Measurements from ENCODE around the gene GRK1. TPM values are rescaled to one million over a fixed set of nuclear protein-coding genes. Genes with fewer than 3 reads are reported as not detected.

Gene GRK1
- total and polyA plus RNA-seq, 2 of the 8 experiments (the other 6 are each of a cell fraction or from before 2014, with no cell fraction given): 0.12 TPM; not detected in 1

DNA sequence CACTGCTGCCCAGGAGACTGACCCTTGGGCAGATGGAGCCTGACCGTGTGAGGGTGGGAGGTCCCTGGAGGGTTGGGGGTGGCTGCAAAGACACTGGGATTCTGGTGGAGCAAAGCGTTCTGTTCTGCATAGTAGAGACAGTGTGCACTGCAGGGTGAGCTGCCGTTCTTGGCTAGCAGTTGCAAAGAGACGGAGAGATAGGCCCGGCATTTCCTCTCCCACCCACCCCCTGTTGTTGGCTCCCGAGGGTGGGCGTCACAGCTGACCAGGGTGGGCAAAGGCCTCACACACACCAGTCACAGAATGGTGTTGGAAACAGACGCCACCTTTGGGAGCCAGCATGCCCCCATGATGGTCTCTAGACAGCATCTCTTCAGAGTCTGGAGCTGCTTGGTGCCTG lies 103.4 kb downstream of the GRK1 start:
- no peak overlapping the region for H2BK12ac ChIP-seq (ENCODE audit: low read depth, low read length)
- no peak overlapping the region for H2BK20ac ChIP-seq (ENCODE audit: low read length)
- H3K9ac ChIP-seq (replicated peaks in 1 of 4; ENCODE audit: extremely low read depth in 1 of 4, low read depth in 3 of 4, low read length in 3 of 4): no peak overlapping the region
- H3K4me1 ChIP-seq (replicated peaks in 1 of 4; ENCODE audit: control insufficient read depth in 3 of 4, insufficient read depth in 4 of 4, low read length in 3 of 4): peaks cover 0 to 3% (median 2%) of the 10 kb centered on the region in 4 experiments; a peak in 3 of 7 replicates
- peaks cover 6% of the 10 kb centered on the region for H3K79me1 ChIP-seq (ENCODE audit: low read depth, low read length)
- no peak overlapping the region for H3K27ac ChIP-seq (ENCODE audit: low read depth, low read length)
- H3K4me3 ChIP-seq (ENCODE audit: extremely low read depth in 1 of 4, insufficient read depth in 2 of 4, low read depth in 3 of 4, low read length in 4 of 4): no peak overlapping the region
- H3K4ac ChIP-seq (replicated peaks; ENCODE audit: insufficient read length, low read depth, low read length): no peak overlapping the region
- no peak overlapping the region for H4K91ac ChIP-seq (replicated peaks; ENCODE audit: insufficient read length, low read length)
- ChIA-PET POLR2A (ENCODE audit: partially characterized antibody) (no interaction called here), CTCF (ENCODE audit: partially characterized antibody) (interaction anchor here (1.2 to 3.0 kb wide), 2 partner anchors 29 to 32 kb away, joined by 3 to 7 read pairs; no protein-coding TSS in a partner anchor)
- FAIRE-seq (no peak), DNase-seq (ENCODE audit: low read depth in 1 of 2, low spot score in 2 of 2) (no peak)
- no peak overlapping the region for H3K23ac ChIP-seq (ENCODE audit: insufficient read length)
- H2BK120ac ChIP-seq (replicated peaks; ENCODE audit: low read depth, low read length): no peak overlapping the region
- no peak overlapping the region for H3K14ac ChIP-seq (ENCODE audit: insufficient read length)
- peaks cover 0 to 3% (median 0%) of the 10 kb centered on the region in 4 experiments; a peak in 1 of 7 replicates for H3K27me3 ChIP-seq (replicated peaks in 1 of 4; ENCODE audit: control insufficient read depth in 3 of 4, extremely low read depth in 1 of 4, insufficient read depth in 3 of 4, low read length in 3 of 4)
- H2AK5ac ChIP-seq (ENCODE audit: low read depth, low read length): no peak overlapping the region
- H2BK15ac ChIP-seq (ENCODE audit: low read length): no peak overlapping the region
- no peak overlapping the region for H3K4me2 ChIP-seq (ENCODE audit: insufficient read depth in 1 of 2, low read depth in 2 of 2, low read length in 2 of 2)
- H4K20me1 ChIP-seq (replicated peaks in 1 of 2; ENCODE audit: control insufficient read depth in 1 of 2, insufficient read depth in 2 of 2, low read length in 2 of 2): peaks cover 0 to 8% of the 10 kb centered on the region in 2 experiments
- peaks cover 9% of the 10 kb centered on the region; the same call in 1 of the 2 replicates for H3K23me2 ChIP-seq (ENCODE audit: low read depth, low read length)
- no peaks in the 10 kb centered on the region; a peak in 1 of 8 replicates for H3K36me3 ChIP-seq (ENCODE audit: control insufficient read depth in 2 of 4, insufficient read depth in 4 of 4, low read length in 3 of 4)
- 93% methylated on average over 7 of the region's 8 CpGs; no CpG with 5 or more reads in 1 of the 2 experiments for WGBS, 2 experiments (ENCODE audit: extremely low coverage in 1 of 2, insufficient coverage in 1 of 2, insufficient read length in 1 of 2, insufficient replicate concordance in 2 of 2, low coverage in 1 of 2, low lambda C conversion rate in 2 of 2, missing lambda C conversion rate in 1 of 2)
- peaks cover 0 to 5% of the 10 kb centered on the region in 2 experiments; a peak in 1 of 4 replicates for H3K79me2 ChIP-seq (ENCODE audit: control insufficient read depth in 1 of 2, insufficient read depth in 2 of 2, low read length in 2 of 2)
- no peak overlapping the region for H2BK5ac ChIP-seq (ENCODE audit: low read depth, low read length)
- H3K9me3 ChIP-seq (ENCODE audit: insufficient read depth in 2 of 2, low read depth in 1 of 2, low read length in 1 of 2): no peaks in the 10 kb centered on the region
- no peak overlapping the region for H3K18ac ChIP-seq (ENCODE audit: extremely low read depth, low read length)
- no peak overlapping the region for H2AFZ ChIP-seq (ENCODE audit: low read length)
- H4K8ac ChIP-seq (ENCODE audit: extremely low read depth, insufficient read depth, low read length): no peak overlapping the region
- no peak overlapping the region for H4K5ac ChIP-seq (ENCODE audit: insufficient read length, low read depth, low read length)
- H3K56ac ChIP-seq (replicated peaks; ENCODE audit: insufficient read length, low read depth, low read length): no peak overlapping the region
- TF ChIP-seq KDM4A (IDR thresholded peaks at IDR 0.05; ENCODE audit: low read depth, low read length, severe bottlenecking): no peak
- TF ChIP-seq EP300 (IDR thresholded peaks at IDR 0.05; ENCODE audit: borderline replicate concordance in 1 of 2, low read depth in 2 of 2, low read length in 2 of 2): no peak
- TF ChIP-seq SIX5 (IDR thresholded peaks at IDR 0.05; ENCODE audit: low read depth, low read length): no peak
- TF ChIP-seq BACH1 (IDR thresholded peaks at IDR 0.05; ENCODE audit: low read length): no peak
- TF ChIP-seq POLR2AphosphoS5 (IDR thresholded peaks at IDR 0.05; ENCODE audit: low read depth, low read length): no peak
- no peak for TF ChIP-seq EZH2 (IDR thresholded peaks at IDR 0.05; ENCODE audit: low read depth, low read length, severe bottlenecking)
- no peak for TF ChIP-seq RAD21 (IDR thresholded peaks at IDR 0.05 in 1 of 2, conservative IDR thresholded peaks at IDR 0.05 in 1 of 2; ENCODE audit: low read depth in 2 of 2, low read length in 2 of 2)
- no peak for TF ChIP-seq TCF12 (IDR thresholded peaks at IDR 0.05; ENCODE audit: low read depth, low read length)
- no peak for TF ChIP-seq CHD2 (IDR thresholded peaks at IDR 0.05; ENCODE audit: low read length)
- TF ChIP-seq TAF1 (IDR thresholded peaks at IDR 0.05; ENCODE audit: low read depth, low read length): no peak
- TF ChIP-seq TEAD4 (IDR thresholded peaks at IDR 0.05; ENCODE audit: low read depth, low read length): no peak
- no peak for TF ChIP-seq BRCA1 (IDR thresholded peaks at IDR 0.05; ENCODE audit: low read depth, low read length)
- TF ChIP-seq, protein P1, sequence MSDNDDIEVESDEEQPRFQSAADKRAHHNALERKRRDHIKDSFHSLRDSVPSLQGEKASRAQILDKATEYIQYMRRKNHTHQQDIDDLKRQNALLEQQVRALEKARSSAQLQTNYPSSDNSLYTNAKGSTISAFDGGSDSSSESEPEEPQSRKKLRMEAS (IDR thresholded peaks at IDR 0.05): no peak
- no peak for TF ChIP-seq RFX5 (IDR thresholded peaks at IDR 0.05; ENCODE audit: borderline replicate concordance, low read depth, low read length)
- TF ChIP-seq SP4 (IDR thresholded peaks at IDR 0.05; ENCODE audit: low read length): no peak
